ENCODE results near the gene PLXNA4.

PLXNA4 gene

DNA sequence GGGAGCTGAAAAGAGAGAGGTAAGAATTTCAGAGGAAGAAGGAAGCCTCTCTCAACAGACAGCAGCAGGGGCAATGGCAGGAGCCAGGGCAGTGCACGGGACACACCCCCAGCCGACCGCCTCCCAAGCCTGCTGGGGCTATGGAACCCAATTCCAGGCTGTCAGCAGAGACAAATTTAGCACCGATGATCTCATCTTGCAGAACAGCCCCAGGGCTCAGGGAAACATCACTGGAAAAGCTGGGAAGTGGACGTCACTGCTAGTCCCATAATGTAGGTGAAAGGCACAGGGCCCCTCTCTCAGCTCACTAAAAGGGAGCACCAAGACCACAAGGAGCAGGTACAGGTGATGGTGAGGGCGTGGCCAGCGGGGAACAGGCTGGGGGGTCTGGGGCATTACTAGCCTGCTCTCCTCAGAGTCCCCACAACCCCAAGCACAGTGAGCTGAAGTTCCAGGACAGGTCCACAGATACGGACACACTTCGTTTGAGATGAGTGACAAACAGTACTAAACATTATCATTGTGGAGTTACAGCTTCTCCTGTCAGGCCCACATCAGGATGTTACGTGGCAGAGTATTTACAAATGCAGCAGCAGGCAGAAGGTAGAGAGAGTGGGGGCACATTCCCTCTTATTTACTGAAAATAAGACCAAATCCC lies 103.7 kb downstream of the PLXNA4 start:
- no peak for DNase-seq (ENCODE audit: low spot score)

DNA sequence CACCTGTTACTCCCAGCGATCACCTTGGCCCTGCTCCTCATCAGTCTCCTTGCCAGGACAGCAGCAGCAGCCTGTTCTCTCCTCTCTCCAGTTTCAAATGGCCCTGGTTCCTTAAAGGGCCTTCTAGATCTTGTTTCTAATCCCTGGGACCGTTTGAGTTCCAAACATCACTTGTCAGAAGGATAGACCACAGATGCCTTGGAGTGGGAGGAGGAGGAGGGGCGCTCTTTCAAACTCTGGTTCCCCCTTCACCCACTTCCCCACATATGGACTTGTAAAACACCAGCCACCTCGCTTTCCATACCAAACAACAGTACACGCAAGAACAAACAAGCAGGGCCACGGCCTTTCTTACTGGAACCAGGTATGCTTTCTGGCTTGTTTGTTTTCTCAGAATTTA lies 104.8 kb downstream of the PLXNA4 start:
- no peak for DNase-seq (ENCODE audit: low spot score)

DNA sequence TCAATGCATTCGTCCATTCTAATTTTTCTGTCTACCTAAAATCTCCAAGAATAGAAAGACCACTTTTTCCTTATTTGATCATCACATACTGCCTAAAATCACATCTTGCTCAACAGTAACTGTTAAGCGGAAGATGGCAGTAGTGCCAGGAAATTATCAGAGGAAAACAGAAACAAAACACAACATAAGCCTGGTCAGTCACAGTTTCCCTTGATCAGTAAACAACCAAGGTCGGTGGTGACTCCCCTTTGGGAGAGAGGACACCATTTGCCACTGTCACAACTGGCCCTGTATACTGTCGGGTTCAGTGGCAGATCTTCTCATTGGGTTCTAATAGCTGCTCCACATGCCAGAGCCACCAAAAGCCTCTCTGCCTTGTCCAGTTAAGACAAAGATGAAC lies 106.6 kb downstream of the PLXNA4 start:
- no peak for DNase-seq (ENCODE audit: low spot score)

DNA sequence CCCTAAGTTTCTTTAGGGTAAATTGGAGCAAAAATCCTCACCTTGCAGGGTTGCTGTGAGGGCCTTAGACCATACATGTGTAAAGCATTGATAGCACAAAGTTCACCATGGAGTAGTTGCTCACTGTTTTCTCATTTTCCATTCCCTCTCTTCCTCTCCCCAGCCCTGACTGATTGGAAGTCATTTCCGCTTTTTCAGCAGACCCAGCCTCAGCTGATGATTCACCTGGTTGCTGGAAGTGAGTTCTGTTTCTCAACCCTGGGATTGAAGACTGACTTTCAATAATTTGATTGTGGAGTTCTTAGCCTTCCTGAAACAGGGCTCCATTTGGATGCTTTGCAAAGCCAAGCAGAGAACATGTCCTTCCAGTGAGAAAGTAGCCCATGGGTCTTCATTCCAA lies 107.0 kb downstream of the PLXNA4 start:
- no peak for DNase-seq (ENCODE audit: low spot score)

DNA sequence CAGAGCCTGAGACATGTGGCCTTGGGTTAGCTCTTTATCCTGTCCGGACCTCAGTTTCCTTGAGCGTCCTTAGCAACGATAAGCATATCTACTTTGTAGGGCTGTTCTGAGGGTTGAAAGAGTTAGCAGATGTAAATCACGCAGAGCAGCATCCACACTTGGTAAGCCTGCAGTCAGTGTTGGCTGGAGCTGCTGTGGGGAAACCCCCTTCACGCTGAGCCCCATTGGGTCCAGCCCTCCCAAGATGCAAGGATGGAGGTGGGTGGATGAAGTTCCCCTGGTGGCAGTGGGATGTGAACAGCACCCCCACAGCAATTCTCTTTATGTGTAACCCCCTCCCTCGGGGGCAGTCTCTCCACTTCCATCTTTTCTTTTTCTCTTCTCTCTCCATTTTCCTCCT lies 109.9 kb downstream of the PLXNA4 start:
- no peak for DNase-seq (ENCODE audit: low spot score)

DNA sequence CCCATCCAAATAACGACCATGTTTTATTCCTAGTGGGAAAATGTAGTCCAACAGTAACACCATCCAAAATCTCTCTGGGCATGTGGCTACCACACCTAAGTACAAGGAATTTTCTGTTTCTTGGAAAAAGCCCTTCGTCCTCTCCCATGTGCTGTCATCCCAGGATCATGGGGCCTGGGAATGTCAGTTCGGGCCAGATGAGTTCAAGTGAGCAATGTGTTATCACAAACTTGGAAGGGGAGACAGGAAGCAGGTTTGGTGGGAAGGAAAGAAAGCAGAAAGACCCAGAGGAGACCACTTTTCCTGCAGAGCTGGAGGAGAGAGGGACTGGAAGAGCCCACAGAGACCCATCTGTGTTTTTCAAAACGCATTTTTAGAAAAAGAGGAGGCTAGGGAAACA lies 110.8 kb downstream of the PLXNA4 start:
- DNase-seq (ENCODE audit: low spot score), result no peak

DNA sequence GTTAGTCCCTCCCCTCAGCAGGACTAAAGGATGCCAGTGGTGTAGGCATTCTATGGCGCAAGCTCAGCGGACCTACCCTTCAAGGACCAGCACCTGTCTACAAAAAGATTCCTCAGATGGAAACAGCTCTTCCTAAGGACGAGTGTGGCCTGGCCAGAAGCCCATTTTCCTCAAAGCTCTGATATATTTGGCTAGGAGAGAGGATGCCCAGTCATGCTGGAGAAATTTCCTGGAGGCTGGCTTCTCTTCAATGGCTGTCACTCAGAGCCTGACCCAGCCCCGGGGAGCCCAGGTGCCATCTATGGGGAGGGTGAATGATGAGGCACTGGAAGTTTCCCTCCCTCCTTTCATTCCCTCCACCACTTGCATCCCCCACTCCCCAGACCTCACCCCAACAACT lies 111.5 kb downstream of the PLXNA4 start:
- DNase-seq (ENCODE audit: low spot score), result no peak

DNA sequence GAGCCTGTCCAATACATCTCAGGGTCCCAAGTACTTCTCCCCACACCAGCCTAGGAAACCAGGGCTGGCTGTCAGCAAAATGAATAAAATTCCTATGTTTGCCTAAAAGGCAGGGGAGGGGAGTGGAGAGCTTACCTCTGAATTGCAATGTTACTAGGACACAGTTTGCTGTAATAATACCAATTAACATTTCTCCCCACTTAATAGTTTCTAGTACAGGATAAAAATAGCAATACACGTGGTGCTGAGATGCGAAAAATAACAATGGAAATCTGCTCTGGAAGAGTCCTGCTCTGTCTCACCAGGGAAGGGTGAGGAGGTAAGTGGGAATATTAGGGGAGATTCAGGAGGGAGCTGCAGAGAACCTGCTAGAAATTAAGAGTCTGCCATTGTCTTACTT lies 112.3 kb downstream of the PLXNA4 start:
- no peak for DNase-seq (ENCODE audit: low spot score)

DNA sequence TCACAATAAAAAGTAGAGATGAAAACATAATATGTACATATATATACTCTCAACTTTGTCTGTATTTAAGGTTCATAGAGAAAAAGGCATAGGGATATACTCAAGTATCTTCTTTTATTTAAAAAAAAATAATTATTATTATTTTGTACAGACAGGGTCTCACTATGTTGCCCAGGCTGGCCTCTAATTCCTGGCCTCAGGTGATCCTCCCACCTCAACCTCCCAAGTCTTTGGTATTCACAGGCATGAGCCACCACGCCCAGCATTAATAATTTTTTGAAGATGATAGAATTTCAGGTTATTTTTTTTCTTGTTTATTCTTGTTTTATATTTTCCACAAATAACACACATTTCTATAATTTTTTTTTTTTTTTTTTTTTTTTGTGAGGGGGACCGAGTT lies 113.8 kb downstream of the PLXNA4 start:
- no peak for DNase-seq (ENCODE audit: low spot score)

DNA sequence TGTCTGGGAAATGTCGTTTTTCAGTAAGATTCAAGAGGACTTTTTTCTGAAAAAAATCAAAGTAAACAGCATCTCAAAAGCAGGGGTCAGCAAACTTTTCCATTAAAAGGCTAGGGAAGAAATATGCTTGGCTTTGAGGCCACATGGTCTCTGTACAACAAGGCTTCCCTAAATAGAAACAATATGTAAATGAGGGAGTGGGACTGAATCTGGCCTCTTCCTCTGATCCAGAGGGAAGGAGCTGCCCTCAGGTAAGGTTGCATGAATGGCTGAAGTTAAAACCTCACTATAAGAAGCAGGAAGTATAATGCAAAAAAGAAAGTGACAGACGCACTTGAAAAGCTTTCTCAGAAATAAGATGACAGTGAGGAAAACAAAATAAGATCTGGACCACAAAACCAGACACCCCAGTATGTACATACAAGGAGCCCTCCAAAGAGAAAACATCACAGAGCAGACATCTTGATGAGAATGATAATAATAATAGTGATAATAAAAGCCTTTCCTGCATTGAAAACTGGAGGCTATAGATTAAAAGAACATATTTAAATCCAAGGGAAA lies 115.2 kb downstream of the PLXNA4 start:
- peak; percentile 15 for DNase-seq (ENCODE audit: low spot score)

DNA sequence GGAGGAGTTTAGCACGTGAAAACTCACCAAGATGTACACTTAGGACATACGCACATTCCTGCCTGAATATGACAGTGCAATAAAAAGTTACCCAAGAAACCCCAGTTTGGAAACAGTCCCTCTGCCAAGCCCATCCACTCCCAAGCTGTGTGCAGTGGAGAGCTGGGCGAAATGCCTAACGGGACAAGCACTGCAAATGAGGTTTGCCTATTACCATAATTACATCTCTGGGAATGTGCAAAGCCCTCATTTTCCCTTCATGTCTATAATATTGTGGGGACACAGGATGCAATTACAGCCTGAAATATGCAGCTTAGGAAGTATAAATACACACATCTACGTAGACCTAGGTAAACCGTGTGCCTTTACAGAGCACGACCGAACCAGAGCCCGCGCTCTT lies 117.5 kb downstream of the PLXNA4 start:
- DNase-seq (ENCODE audit: low spot score), result no peak

DNA sequence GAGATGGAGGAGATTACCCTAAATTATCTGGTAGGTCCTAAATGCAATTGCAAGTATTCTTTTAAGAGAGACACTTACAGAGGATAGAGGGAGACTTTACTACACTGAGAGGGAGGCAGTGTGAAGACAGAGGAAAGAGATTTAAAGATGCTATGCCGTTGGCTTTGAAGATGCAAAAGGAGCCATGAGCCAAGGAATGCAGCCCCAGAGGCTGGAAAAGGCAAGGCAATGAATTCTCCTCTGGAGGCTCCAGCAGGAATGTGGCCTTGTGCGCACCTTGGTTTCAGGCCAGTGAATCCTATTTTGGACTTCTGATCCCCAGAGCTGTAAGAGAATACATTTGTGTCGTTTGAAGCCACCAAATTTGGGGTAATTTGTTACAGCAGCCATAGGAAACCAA lies 118.6 kb downstream of the PLXNA4 start:
- no peak for DNase-seq (ENCODE audit: low spot score)

DNA sequence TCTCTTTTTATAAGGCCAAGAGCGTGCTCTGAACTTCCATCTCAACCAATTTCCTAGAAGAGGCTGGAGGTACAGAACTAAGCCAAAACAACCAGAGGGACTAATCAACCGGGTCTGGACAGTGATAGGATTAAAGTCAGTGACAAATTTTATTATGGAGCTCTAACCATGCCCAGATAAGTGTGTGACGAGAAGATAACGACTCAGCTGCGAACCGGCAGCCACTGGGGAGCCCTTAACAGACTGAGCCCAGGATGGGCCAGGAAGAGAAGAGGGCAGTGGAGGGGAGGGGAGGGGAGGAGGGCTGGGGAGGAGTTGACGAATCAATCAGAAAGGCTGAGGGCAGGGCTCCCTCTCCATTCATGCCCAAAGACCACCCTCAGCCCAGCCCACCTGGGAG lies 119.9 kb downstream of the PLXNA4 start:
- no peak for DNase-seq (ENCODE audit: low spot score)

DNA sequence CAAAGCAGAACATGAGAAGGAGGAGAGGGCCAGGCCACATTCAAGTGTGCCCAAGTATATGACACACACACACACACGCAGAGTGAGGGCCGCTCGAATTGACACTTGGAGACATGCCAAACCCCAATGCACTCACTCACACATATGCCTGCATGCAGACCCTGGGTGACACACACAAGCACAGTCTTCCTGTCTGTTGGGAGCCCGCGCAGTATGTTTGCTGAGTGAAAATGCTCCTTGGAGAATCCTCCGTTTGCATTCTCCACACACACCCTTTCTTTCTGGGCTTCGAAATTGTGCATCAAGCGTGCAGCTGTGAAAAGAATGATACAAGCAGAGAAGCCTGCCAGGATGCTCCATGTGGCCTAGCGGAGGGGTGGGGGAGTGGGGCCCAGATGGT lies 120.9 kb downstream of the PLXNA4 start:
- DNase-seq (ENCODE audit: low spot score), result no peak

DNA sequence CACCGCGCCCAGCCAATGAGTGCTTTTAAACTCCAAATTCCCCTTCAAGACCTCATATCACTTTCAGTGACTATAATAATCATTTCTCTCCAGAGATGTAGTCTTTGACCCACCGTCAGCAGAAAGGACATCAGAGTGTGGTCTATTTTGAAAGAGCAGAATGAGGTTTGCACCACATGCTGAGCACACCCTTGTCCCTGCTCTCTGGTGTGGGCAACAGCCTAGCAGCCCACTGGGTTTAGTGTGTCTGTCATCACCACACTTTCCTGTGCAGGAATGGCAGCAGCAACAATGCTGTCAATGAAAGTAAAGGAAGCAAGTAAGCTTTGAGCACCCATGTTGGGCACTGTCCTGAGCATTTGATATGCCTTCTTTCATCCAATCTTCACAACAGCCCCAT lies 122.4 kb downstream of the PLXNA4 start:
- no peak for DNase-seq (ENCODE audit: low spot score)

DNA sequence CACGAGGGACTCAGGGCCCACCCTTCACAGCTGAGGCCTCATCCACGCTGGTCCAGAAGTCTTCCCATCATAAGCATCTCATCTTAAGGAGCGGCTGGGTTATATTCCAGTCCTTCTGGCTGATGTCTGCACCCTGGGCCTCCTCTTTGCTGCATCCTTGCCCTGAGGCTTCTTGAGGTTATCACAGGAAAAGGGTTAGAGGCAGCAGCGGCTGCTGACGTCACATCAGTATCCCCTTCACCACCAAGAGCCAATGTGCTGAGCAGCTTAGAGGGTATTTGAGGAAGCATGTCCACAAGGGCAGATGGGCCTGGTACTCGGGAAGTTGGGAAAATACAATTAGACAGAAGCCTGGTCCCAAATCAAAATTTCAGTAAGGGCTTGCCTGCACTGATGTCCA lies 125.1 kb downstream of the PLXNA4 start:
- no peak for DNase-seq (ENCODE audit: low spot score)

DNA sequence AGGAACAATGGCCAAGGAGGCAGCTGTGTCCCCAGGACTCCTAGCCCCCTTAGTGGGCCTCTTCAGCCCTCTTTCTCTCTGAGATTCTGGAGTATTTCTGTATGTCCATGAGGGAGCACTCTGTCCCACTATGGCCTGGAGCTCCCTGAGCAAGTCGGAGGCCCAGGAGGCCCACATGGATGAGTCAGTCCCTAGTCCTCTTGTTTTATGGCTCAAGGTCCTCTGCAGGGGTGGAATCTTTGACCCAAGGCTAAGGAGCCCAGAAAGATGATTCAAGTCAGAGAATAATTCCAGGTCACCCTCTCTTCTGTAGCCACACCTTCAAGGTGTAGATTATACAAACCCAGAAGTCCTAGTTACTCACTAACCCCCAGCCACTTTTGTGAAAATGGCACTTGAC lies 125.6 kb downstream of the PLXNA4 start:
- DNase-seq (ENCODE audit: low spot score), result no peak

DNA sequence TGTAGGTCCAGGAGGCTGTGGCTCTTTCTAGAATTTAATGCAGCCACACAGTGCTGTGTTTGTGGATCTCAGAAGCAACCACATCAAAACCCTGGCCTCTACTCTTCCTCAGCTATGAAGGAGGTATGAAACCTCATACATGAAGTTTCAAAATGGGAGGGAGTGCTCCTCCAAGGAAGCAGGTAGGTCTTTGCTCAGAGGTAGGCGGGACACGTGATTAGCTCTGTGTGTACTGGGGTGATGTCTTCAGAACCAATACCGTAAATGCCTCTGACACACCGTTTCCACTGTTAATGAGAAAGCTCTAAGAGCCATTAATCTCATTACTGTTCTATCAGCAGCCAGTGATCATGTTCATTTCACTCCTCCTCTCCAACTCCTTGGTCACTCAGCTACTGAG lies 126.1 kb downstream of the PLXNA4 start:
- no peak for DNase-seq (ENCODE audit: low spot score)

DNA sequence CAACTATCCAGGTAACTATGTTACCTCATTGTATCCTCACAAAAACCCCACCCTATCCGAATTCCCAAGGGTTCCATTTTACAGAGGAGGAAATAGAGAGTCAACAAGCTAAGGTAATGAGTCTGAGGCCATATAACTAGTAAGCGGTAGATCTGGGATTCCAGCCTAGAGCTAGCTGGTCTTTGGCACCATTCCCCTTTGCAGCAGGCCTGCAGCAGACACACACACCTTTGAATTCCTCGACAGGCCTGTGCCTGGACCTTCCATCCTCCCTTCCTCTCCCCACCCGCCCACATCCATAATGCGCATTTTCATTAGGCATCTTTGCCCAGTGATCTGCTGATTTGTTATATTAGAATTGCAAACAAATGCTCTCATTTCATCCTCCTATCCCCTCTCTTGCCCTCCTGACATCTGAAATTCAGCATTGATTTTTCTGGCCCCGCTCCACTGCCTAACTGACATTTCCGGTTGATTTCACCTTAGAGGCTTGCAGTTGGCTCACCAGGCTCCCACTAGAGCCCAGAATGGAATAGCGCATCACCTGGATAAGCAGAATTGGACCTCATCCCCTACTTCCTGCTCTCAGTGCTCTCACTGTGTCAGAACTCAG lies 129.5 kb downstream of the PLXNA4 start:
- no peak for DNase-seq (ENCODE audit: low spot score)

DNA sequence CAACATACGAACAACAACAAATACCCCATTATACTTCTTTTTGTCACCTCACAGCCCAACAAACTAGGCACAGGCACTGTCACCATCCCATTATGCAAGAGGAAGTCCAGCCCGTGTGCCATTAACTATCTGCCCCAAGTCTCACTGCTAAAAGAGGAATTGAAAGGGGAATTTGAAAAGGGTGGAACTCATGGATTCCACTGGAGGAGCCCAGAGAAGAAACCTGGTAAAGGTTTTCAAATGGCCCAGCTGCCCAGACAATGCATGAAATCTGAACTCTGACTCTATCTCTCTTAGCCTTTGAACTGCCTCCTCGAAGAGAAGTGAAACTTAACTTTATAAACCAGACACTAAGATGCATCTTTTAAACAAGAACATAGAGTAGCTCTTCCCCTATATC lies 130.0 kb downstream of the PLXNA4 start:
- DNase-seq (ENCODE audit: low spot score), result no peak

DNA sequence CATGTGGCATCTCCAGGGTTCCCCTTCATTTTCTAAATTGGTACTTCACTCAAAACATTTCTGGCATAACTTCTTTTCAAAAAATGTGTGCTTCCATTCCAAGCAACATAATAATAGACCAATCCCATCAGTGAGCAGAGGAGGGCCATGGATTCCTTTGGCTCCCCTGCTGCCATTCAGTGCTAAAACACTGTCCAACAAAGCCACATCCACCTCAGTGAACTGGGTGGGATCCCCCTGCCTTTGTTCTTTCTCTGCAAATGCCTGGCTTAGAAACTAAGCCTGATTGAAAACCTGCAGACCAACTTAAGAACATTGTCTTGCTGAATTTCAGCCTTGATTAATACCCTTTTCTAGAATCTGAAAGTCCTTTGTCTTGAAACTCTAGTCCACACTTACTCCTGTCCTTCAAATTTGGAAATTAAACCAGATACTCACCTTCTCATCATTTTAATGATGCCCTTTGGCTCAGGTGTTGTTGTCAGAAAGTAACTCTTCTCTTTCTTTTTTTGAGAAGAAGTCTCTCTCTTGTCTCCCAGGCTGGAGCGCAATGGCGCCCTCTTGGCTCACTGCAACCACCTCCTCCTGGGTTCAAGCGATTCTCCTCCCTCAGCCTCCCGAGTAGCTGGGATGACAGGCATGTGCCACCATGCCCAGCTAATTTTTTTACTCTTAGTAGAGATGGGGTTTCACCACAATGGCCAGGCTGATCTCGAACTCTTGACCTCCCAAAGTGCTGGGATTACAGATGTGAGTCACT lies 132.3 kb downstream of the PLXNA4 start:
- no peak for DNase-seq (ENCODE audit: low spot score)

DNA sequence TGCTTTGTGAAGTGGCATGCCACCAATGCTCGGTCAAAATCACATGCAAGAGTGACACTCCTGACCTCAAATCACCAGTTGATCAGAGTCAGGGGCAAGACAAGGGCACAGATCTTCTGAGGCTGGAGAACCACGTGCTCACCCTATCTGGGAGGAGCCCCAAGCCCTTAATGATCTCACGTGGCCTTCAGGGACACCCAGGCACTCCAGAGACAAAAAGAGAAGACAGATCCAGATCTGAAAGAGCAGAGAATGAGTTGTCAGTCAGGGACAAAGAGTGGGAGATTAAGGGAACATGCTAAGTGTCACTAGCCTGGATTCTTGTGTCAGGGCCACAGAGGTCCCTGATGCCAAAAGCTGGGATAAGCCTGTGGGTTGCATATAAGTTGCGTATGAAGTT lies 134.3 kb downstream of the PLXNA4 start:
- no peak for DNase-seq (ENCODE audit: low spot score)

DNA sequence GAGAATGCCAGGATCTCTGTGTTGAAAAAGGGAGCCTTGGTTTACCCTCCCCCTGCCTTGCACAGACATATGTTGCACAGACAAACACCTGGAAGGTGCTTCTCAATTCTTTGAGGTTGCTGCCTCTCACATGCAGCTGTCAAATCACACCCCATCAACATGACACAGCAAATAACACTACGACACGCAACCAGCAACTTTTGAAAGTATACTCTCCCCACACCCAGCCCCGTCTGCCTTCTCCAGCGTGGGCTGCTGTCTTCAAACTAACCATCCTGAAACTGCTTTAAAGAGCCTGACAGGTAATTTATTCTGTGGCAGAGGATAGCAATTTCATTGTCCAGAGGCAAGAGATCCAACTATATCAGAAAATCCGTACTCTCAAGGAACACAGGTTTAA lies 136.1 kb downstream of the PLXNA4 start:
- no peak for DNase-seq (ENCODE audit: low spot score)

All from activated CD4-positive, alpha-beta T cell treated with anti-CD3 and anti-CD28 coated beads, Interleukin-2, Interleukin-4, amounts not matched to agents 100 ng/mL and 50 ng/mL, durations not matched to agents 16 hours and 8 hours (primary cell).